ENCODE measurements around the gene RAB3D. TPM values are rescaled to one million over a fixed set of nuclear protein-coding genes. Genes with fewer than 3 reads are reported as not detected.

The RAB3D gene
- total and polyA plus RNA-seq, 4 donors: 1.1 to 10.2 (median 5.5) TPM

DNA sequence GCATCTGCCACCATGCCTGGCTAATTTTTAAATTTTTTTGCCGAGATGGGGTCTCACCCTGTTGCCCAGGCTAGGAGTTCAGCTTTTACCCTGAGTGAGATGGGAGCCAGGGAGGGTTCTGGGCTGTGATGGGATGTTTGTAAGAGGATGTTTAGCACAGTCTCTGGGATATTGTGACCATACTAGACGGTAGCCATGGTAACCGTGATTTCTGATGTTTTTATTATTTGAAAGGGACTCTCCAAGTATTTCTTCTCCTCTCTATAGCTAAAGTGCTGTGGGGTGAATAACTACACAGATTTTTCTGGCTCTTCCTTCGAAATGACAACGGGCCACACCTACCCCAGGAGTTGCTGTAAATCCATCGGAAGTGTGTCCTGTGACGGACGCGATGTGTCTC, 33.1 kb downstream of the RAB3D start:
- H3K36me3 ChIP-seq (ENCODE audit: control insufficient read depth in 4 of 4, insufficient read depth in 3 of 4, low read depth in 1 of 4, low read length in 3 of 4): no peaks in the 10 kb centered on the region
- TF ChIP-seq FOXA1 (IDR thresholded peaks at IDR 0.05): no peak
- no peak for TF ChIP-seq HNF4A (conservative IDR thresholded peaks at IDR 0.05)
- no peak for TF ChIP-seq FOXA2 (IDR thresholded peaks at IDR 0.05)
- TF ChIP-seq SP1 (IDR thresholded peaks at IDR 0.05): no peak
- TF ChIP-seq RXRA (IDR thresholded peaks at IDR 0.05): no peak
- no peak for TF ChIP-seq RAD21 (IDR thresholded peaks at IDR 0.05)
- TF ChIP-seq NR2F2 (IDR thresholded peaks at IDR 0.05): no peak
- no peak for TF ChIP-seq TAF1 (conservative IDR thresholded peaks at IDR 0.05)
- no peak for TF ChIP-seq HNF4G (IDR thresholded peaks at IDR 0.05)
- TF ChIP-seq, protein P1, sequence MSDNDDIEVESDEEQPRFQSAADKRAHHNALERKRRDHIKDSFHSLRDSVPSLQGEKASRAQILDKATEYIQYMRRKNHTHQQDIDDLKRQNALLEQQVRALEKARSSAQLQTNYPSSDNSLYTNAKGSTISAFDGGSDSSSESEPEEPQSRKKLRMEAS (IDR thresholded peaks at IDR 0.05): no peak
- no peak for TF ChIP-seq YY1 (IDR thresholded peaks at IDR 0.05)
- TF ChIP-seq, protein P2, sequence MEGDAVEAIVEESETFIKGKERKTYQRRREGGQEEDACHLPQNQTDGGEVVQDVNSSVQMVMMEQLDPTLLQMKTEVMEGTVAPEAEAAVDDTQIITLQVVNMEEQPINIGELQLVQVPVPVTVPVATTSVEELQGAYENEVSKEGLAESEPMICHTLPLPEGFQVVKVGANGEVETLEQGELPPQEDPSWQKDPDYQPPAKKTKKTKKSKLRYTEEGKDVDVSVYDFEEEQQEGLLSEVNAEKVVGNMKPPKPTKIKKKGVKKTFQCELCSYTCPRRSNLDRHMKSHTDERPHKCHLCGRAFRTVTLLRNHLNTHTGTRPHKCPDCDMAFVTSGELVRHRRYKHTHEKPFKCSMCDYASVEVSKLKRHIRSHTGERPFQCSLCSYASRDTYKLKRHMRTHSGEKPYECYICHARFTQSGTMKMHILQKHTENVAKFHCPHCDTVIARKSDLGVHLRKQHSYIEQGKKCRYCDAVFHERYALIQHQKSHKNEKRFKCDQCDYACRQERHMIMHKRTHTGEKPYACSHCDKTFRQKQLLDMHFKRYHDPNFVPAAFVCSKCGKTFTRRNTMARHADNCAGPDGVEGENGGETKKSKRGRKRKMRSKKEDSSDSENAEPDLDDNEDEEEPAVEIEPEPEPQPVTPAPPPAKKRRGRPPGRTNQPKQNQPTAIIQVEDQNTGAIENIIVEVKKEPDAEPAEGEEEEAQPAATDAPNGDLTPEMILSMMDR (IDR thresholded peaks at IDR 0.05; ENCODE audit: low read depth, low read length, missing input control): no peak
- TF ChIP-seq, protein P3, sequence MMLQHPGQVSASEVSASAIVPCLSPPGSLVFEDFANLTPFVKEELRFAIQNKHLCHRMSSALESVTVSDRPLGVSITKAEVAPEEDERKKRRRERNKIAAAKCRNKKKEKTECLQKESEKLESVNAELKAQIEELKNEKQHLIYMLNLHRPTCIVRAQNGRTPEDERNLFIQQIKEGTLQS (IDR thresholded peaks at IDR 0.05): no peak
- no peak for TF ChIP-seq EGR1 (IDR thresholded peaks at IDR 0.05; ENCODE audit: low read depth in 2 of 2)
- TF ChIP-seq GABPA (IDR thresholded peaks at IDR 0.05 in 1 of 2, conservative IDR thresholded peaks at IDR 0.05 in 1 of 2): no peak
- TF ChIP-seq JUND (IDR thresholded peaks at IDR 0.05): no peak
- no peaks in the 10 kb centered on the region for H3K9me3 ChIP-seq (ENCODE audit: control insufficient read depth in 4 of 4, low read length in 3 of 4)
- no peak for DNase-seq (ENCODE audit: low spot score)
- H3K4me1 ChIP-seq (ENCODE audit: control insufficient read depth in 4 of 4, insufficient read depth in 4 of 4, low read length in 3 of 4): no peaks in the 10 kb centered on the region
- H3K4me3 ChIP-seq (ENCODE audit: low read depth in 1 of 3, low read length in 3 of 3): no peak overlapping the region
- no peak overlapping the region for H3K27ac ChIP-seq (ENCODE audit: low read depth in 1 of 2, low read length in 2 of 2)
- H3K27me3 ChIP-seq (ENCODE audit: control insufficient read depth in 4 of 4, insufficient read depth in 4 of 4, low read length in 3 of 4): no peaks in the 10 kb centered on the region
- 88% methylated on average over 9 of the region's 9 CpGs for WGBS
- H3K9ac ChIP-seq (ENCODE audit: low read depth in 1 of 2, low read length in 2 of 2): no peak overlapping the region

DNA sequence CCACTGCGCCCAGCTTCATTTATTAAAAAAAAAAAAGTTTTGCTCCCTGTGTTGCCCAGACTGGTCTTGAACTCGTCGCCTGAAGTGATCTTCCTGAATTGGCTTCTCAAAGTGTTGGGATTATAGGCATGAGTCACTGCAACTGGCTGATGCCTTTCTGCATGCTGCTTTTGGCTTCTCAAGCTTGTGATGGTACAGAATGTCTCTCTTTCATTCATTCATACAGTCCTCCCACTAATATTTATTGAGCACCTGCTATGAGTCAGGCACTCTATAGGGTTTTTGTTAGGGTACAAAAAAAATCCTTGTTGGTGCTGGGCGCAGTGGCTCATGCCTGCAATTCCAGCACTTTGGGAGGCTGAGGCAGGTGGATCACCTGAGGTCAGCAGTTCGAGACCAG, 34.5 kb downstream of the RAB3D start:
- no peak overlapping the region for H3K27ac ChIP-seq (ENCODE audit: low read depth in 1 of 2, low read length in 2 of 2)
- TF ChIP-seq, protein P4, sequence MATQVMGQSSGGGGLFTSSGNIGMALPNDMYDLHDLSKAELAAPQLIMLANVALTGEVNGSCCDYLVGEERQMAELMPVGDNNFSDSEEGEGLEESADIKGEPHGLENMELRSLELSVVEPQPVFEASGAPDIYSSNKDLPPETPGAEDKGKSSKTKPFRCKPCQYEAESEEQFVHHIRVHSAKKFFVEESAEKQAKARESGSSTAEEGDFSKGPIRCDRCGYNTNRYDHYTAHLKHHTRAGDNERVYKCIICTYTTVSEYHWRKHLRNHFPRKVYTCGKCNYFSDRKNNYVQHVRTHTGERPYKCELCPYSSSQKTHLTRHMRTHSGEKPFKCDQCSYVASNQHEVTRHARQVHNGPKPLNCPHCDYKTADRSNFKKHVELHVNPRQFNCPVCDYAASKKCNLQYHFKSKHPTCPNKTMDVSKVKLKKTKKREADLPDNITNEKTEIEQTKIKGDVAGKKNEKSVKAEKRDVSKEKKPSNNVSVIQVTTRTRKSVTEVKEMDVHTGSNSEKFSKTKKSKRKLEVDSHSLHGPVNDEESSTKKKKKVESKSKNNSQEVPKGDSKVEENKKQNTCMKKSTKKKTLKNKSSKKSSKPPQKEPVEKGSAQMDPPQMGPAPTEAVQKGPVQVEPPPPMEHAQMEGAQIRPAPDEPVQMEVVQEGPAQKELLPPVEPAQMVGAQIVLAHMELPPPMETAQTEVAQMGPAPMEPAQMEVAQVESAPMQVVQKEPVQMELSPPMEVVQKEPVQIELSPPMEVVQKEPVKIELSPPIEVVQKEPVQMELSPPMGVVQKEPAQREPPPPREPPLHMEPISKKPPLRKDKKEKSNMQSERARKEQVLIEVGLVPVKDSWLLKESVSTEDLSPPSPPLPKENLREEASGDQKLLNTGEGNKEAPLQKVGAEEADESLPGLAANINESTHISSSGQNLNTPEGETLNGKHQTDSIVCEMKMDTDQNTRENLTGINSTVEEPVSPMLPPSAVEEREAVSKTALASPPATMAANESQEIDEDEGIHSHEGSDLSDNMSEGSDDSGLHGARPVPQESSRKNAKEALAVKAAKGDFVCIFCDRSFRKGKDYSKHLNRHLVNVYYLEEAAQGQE (IDR thresholded peaks at IDR 0.05): no peak
- TF ChIP-seq, protein P2 (IDR thresholded peaks at IDR 0.05; ENCODE audit: low read depth, low read length, missing input control): no peak
- TF ChIP-seq GABPA (IDR thresholded peaks at IDR 0.05 in 1 of 2, conservative IDR thresholded peaks at IDR 0.05 in 1 of 2) (no peak), EGR1 (IDR thresholded peaks at IDR 0.05; ENCODE audit: low read depth in 2 of 2) (no peak), YY1 (IDR thresholded peaks at IDR 0.05) (no peak), HNF4G (IDR thresholded peaks at IDR 0.05) (no peak)
- TF ChIP-seq, protein P5, sequence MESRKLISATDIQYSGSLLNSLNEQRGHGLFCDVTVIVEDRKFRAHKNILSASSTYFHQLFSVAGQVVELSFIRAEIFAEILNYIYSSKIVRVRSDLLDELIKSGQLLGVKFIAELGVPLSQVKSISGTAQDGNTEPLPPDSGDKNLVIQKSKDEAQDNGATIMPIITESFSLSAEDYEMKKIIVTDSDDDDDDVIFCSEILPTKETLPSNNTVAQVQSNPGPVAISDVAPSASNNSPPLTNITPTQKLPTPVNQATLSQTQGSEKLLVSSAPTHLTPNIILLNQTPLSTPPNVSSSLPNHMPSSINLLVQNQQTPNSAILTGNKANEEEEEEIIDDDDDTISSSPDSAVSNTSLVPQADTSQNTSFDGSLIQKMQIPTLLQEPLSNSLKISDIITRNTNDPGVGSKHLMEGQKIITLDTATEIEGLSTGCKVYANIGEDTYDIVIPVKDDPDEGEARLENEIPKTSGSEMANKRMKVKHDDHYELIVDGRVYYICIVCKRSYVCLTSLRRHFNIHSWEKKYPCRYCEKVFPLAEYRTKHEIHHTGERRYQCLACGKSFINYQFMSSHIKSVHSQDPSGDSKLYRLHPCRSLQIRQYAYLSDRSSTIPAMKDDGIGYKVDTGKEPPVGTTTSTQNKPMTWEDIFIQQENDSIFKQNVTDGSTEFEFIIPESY (IDR thresholded peaks at IDR 0.05): no peak
- H3K27me3 ChIP-seq (ENCODE audit: control insufficient read depth in 4 of 4, insufficient read depth in 4 of 4, low read length in 3 of 4): no peaks in the 10 kb centered on the region
- DNase-seq (ENCODE audit: low spot score): no peak
- no peaks in the 10 kb centered on the region for H3K4me1 ChIP-seq (ENCODE audit: control insufficient read depth in 4 of 4, insufficient read depth in 4 of 4, low read length in 3 of 4)
- H3K36me3 ChIP-seq (ENCODE audit: control insufficient read depth in 4 of 4, insufficient read depth in 3 of 4, low read depth in 1 of 4, low read length in 3 of 4): no peaks in the 10 kb centered on the region
- H3K9ac ChIP-seq (ENCODE audit: low read depth in 1 of 2, low read length in 2 of 2): no peak overlapping the region
- H3K4me3 ChIP-seq (ENCODE audit: low read depth in 1 of 3, low read length in 3 of 3): no peak overlapping the region
- H3K9me3 ChIP-seq (ENCODE audit: control insufficient read depth in 4 of 4, low read length in 3 of 4): no peaks in the 10 kb centered on the region
- 89% methylated on average over 5 of the region's 5 CpGs for WGBS

All from liver (tissue), 9 donors.